ENCODE data around the gene RHOU.

The RHOU gene

GRCh38 chr1:228739826-228740225 lies 4.5 kb downstream of the RHOU start:
- DNase-seq = no peak

- DNase-seq = no peak
These were observed 5.5 kb downstream of the RHOU start for GRCh38 chr1:228740543-228741317.

- no peak for DNase-seq
These were observed 7.1 kb downstream of the RHOU start for GRCh38 chr1:228742281-228742860.

GRCh38 chr1:228743405-228743804 lies 8.1 kb downstream of the RHOU start:
- DNase-seq = no peak

GRCh38 chr1:228744356-228744755 lies 9.1 kb downstream of the RHOU start:
- no peak for DNase-seq

DNA sequence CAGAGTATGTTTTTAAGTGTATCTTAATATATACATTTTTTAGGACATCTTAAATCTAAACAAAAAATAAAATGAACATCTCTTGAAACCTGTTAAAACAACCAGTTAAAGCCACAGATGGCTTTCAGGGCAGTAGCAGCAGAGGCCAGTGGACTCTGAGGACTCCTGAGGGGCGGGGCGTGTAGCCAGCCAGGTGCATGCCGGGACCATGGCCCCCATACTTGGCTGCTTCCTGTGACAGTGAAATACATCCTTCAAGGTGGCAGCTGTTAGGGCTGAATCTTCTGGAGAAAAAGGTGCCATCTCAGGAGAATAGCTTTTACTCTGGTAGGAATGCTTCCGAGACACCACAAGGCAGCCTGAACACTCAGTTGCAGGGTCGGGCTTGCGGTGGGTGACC lies 9.6 kb downstream of the RHOU start:
- DNase-seq = no peak

- DNase-seq = no peak
These were observed 10.2 kb downstream of the RHOU start for GRCh38 chr1:228745497-228745896.

DNA sequence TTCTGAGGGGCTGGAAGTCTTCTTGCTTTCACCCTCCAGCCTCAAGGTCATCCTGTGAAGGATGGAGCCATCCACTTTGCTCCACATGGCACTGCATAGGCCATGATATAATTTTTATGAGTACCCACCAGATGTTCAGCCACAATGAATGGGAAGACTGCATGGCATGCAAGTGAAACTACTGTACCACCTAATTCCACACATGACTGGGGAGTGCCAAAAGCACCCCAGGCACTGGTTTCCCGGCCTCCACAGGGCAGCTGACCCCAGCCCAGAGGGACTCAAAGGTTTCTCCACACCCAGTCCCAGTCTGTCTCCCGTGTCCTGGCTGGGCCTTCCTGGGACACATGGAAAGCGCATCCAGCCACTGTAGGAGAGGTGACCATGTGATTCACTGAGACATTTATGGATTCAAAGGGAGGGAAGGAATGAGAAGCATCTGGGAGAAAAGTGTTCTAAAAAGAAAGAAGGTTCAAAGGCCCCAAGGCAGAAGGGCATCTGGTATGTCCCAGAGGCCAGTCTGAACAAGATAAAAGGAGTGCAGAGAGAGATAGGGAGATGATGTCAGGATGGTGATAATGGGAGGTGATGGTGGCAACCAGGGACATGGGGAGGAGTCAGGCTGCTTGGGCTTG lies 12.1 kb downstream of the RHOU start:
- no peak for DNase-seq

DNA sequence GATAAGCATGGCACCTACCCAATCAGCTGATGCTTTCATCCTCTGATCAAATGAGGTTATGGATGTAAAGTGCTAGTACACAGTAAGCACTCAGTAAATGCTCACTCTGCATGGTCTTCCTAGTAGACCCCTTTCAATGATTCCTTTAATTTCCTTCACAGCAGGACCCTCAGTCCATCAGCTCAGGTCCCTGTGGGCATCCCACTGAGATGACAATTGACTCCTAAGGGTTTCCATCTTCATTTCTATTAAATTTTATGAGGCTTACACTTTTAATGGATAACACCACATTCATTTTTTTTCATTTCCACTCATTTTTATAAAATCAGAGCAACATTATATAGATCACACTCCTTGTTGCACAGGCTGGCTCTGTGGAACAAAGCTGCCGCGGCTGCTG lies 12.8 kb downstream of the RHOU start:
- DNase-seq = no peak

DNA sequence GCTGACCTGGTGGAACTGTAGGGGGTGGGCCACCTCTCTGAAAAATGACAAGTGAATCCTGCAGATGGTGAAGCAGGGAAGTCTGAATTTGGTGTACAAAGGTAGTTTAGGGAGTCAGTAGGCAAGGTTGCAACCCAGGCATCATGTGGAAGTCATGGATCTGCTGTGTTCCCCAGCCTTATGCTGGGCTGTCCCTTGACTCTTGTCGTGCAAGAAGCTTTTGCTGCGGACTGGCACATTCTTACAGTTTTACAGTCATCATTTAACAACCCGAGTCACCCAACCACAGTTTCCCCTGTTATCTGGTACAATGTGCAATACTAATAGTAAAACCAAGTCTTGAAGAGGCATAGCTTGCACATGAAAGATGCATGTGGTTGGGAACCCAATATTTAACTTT lies 13.2 kb downstream of the RHOU start:
- no peak for DNase-seq

- no peak for DNase-seq
These were observed 14.5 kb downstream of the RHOU start for GRCh38 chr1:228749765-228750164.

- DNase-seq = no peak
These were observed 15.6 kb downstream of the RHOU start for GRCh38 chr1:228750915-228751314.

GRCh38 chr1:228751360-228752098 lies 16.2 kb downstream of the RHOU start:
- DNase-seq = no peak

DNA sequence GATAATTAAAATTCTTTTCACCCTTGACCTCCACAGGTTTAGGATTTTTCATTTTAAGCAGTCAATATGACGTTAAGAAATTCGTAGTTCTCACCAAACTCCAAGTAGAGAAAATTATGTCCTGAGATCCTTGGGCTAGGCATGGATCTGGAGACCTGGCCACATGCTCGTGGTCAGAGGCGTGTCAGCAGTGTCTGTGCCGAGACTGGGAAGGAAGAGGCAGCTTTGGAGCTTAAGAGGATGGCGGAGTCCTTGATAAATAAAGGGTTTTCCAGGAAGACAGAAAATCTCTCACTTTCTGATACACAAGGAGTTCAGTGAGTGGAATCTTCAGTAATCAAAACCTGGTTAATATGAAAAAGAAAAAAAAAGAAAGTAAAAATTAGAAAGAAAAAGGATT lies 17.0 kb downstream of the RHOU start:
- DNase-seq = no peak

- DNase-seq = no peak
These were observed 17.5 kb downstream of the RHOU start for GRCh38 chr1:228752675-228753265.

GRCh38 chr1:228753287-228753686 lies 18.0 kb downstream of the RHOU start:
- DNase-seq = no peak

GRCh38 chr1:228753786-228754360 lies 18.6 kb downstream of the RHOU start:
- DNase-seq = no peak

DNA sequence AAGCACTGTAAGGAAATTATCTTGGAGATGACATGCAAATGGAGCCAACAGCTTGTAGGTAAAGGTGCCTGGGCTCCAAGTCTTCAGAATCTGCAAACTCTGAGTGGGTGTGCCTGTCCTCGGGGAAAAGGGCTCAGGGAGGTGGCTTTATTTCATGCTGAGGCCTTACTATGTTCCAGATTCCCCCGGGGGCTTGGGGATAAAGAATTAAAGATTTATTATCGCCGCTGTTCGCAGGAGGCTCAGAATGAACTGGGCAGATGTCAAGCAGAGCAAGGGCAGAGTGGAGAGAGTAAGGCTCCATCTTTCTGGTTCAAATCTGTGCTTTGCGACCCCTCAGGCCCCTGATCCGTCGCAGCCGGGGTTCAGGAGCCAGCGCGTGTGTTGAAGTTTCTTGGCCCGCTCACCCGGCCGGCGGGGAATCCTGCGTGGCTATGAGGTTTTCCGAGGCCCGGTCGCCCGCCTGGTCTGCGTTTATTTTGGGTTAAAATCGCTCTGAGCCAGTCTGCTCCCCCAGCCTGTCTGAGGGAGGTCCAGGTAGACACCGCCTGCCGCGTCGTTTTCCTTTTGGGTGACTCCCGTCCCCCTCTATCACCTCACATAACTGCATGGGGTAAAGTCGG lies 19.5 kb downstream of the RHOU start:
- DNase-seq = no peak

DNA sequence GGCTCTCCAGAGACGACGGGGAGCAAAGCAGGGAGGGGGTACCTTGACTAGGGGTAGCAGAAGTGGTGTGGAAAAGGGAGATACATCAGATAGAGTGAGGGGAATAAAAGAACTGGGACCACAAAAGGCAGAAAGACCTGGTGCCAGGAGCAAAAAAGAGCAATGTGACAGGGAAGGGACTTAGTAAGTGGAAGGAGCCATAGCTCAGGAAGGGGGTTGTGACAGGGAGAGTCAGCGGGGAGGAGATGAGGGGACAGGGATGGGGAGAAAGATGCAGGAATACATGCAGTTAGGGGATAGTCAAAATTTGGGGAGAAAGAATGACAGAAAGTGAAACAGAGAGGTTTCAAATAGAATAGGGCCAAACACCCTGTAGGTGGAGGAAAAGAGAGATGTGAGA lies 20.5 kb downstream of the RHOU start:
- no peak for DNase-seq

DNA sequence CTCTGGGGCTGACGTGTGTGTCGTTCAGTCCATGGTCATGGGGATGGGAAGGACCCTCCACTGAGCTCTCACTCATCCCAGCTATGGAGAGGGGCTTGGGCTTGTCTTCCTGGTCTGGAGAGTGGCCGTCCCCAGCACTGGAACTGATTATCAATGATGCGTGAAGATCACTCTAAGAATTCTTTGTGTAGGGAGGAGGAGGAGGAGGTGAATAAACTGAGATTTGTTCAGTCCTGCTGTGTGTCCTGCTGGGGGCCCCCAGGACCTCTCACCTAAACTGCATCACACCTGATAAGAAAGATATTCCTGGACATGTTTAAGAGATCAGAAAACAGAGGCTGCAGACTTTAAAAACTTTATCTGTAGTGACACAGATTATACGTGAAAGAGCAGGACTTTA lies 21.2 kb downstream of the RHOU start:
- no peak for DNase-seq

DNA sequence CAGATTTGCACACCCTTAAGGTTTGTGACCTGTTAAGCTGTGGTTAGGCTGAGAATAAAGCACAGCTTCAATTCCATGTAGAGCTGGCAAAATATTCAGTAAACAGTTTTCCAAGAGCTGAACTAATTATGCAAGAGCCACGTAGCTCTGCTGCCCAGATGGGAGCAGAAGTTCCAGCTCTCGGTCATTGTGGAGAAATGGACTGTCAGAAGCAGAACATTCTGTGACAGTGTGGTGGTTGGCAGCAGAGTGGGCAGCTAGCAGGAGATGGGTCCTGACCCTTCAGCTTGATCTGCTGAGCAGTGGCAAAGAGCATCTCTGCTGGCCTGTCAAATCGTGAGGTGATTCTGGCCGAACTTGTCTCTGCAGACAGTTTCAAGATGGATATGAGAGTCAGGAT lies 23.2 kb downstream of the RHOU start:
- no peak for DNase-seq

DNA sequence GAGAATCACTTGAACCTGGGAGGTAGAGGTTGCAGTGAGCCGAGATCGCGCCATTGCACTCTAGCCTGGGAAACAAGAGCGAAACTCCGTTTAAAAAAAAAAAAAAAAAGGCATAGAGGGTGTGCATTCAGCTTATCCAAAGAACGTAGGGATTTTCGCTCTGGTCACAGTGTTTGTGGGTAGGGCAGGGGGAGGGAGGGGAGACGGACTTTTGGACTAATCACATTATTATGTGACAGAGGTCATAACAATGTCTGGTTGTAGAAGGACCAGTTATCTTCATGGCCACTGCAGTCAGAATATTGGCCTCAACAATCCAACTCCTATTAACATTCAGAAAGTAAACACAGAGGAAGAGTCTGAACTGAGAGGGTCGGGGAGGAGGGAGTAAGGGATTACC lies 25.7 kb downstream of the RHOU start:
- DNase-seq = no peak
